GM12878 (cell line): ENCODE data around the gene XIAP. TPM values are rescaled to one million over a fixed set of nuclear protein-coding genes. Genes with fewer than 3 reads are reported as not detected.

Experiments
- ATAC-seq: fragments of 200-7000 bp; cut with Tn5 transposase; 3 replicates; pipeline ENCODE4 v1.9.1; 2020; ENCODE audit warnings: mild to moderate bottlenecking, moderate library complexity
- BruUV-seq: library from RNA; stranded (reverse); fragments of 400-500 nt; replicated peaks from 2 replicates; lab custom pipeline; 2021; lab: Mats Ljungman, UMichigan
- CTCF ChIA-PET: fragments of 300-600 bp; sonication (Branson Sonifier 250); formaldehyde crosslinking; extraction: SDS; loops from one replicate; lab custom pipeline; 2021; ENCODE audit warnings: inconsistent platforms; lab: Yijun Ruan, JAX
- POLR2A ChIA-PET: fragments of 350-600 bp; formaldehyde crosslinking; extraction: SDS; loops from one replicate; lab custom pipeline; 2021; ENCODE audit warnings: inconsistent platforms; lab: Charles Lee
- RAD21 ChIA-PET: fragments of 300-600 bp; sonication (Branson Sonifier 250); formaldehyde crosslinking; loops from one replicate; lab custom pipeline; 2023; ENCODE audit warnings: antibody characterized with exemption; ENCODE audit not compliant: unreplicated experiment; lab: Charles Lee
- SMC1A ChIA-PET: fragments of 300-600 bp; sonication (Branson Sonifier 250); formaldehyde crosslinking; loops from one replicate; lab custom pipeline; 2023; ENCODE audit not compliant: unreplicated experiment, uncharacterized antibody; lab: Charles Lee
- DNase-seq: peaks from one replicate; pipeline ENCODE4 v3.0.0-alpha.2; 2011; ENCODE audit warnings: low read depth, low spot score
- FAIRE-seq: peaks from 3 replicates; lab custom pipeline; 2011; peaks lifted over from hg19 to GRCh38; lab: Jason Lieb, UNC
- H2AFZ ChIP-seq: 2 replicates; pipeline ENCODE4 v1.6.0; 2011; ENCODE audit warnings: low read depth, low read length, control low read depth; ENCODE audit not compliant: control insufficient read depth
- H3K27ac ChIP-seq: 2 replicates; pipeline ENCODE4 v1.5.1; 2011; ENCODE audit warnings: control low read depth; ENCODE audit not compliant: control insufficient read depth, insufficient read depth
- H3K27me3 ChIP-seq, 2 experiments: replicated peaks in 1 of 2; 2 replicates each; pipeline versions ENCODE4 v1.6.0 to v1.6.1; 2011; ENCODE audit warnings: low read length in 1 of 2; ENCODE audit not compliant: control insufficient read depth in 2 of 2, insufficient read depth in 2 of 2
- H3K36me3 ChIP-seq, 2 experiments: 2 replicates each; pipeline ENCODE4 v1.5.1; 2011; ENCODE audit warnings: low read length in 1 of 2; ENCODE audit not compliant: control insufficient read depth in 2 of 2, insufficient read depth in 2 of 2
- H3K4me1 ChIP-seq: 2 replicates; pipeline ENCODE4 v1.6.1; 2011; ENCODE audit warnings: mild to moderate bottlenecking, low read length, moderate library complexity, mixed read lengths; ENCODE audit not compliant: control insufficient read depth, insufficient read depth
- H3K4me2 ChIP-seq: 2 replicates; pipeline ENCODE4 v1.6.0; 2011; ENCODE audit warnings: control low read depth; ENCODE audit not compliant: control insufficient read depth, insufficient read depth
- H3K4me3 ChIP-seq: fragments of 200-600 bp; sonication (generic); 2 replicates; pipeline ENCODE4 v1.5.1; 2016
- H3K79me2 ChIP-seq: 2 replicates; pipeline ENCODE4 v1.6.0; 2011; ENCODE audit warnings: low read length; ENCODE audit not compliant: control insufficient read depth, insufficient read depth
- H3K9ac ChIP-seq: 2 replicates; pipeline ENCODE4 v1.8.0; 2011; ENCODE audit warnings: low read length, control low read depth, mixed read lengths; ENCODE audit not compliant: control insufficient read depth, insufficient read depth
- H3K9me3 ChIP-seq: replicated peaks from 3 replicates; pipeline ENCODE4 v1.5.1; 2011; ENCODE audit warnings: mild to moderate bottlenecking, low read length; ENCODE audit not compliant: control insufficient read depth, insufficient read depth
- H4K20me1 ChIP-seq: 2 replicates; pipeline ENCODE4 v1.6.0; 2011; ENCODE audit not compliant: control insufficient read depth, insufficient read depth
- CBX3 ChIP-seq: fragments of 200-600 bp; sonication (generic); IDR thresholded peaks from 2 replicates; pipeline ENCODE4 v1.6.1; 2016; ENCODE audit warnings: low read depth, borderline replicate concordance
- DPF2 ChIP-seq: fragments of 450-650 bp; IDR thresholded peaks from 2 replicates; pipeline ENCODE4 v1.6.1; 2017; ENCODE audit warnings: mild to moderate bottlenecking
- ESRRA ChIP-seq: IDR thresholded peaks from 2 replicates; pipeline ENCODE4 v1.6.1; 2012; ENCODE audit warnings: mild to moderate bottlenecking, low read length, improper control_type of control experiment
- GABPA ChIP-seq: IDR thresholded peaks from 2 replicates; pipeline ENCODE4 v1.6.1; 2014; ENCODE audit warnings: antibody characterized with exemption, low read depth, mild to moderate bottlenecking, inconsistent platforms
- GATAD2B ChIP-seq: fragments of 450-650 bp; conservative IDR thresholded peaks from 2 replicates; pipeline ENCODE4 v1.6.1; 2017; ENCODE audit warnings: low read depth, mild to moderate bottlenecking, moderate library complexity
- IKZF1 ChIP-seq: fragments of 450-650 bp; conservative IDR thresholded peaks from 2 replicates; pipeline ENCODE4 v1.6.1; 2017; ENCODE audit warnings: antibody characterized with exemption, mild to moderate bottlenecking
- MTA2 ChIP-seq: fragments of 450-650 bp; IDR thresholded peaks from 2 replicates; pipeline ENCODE4 v1.6.1; 2016; ENCODE audit warnings: low read depth, mild to moderate bottlenecking, moderate library complexity
- RB1 ChIP-seq: fragments of 450-650 bp; formaldehyde crosslinking; IDR thresholded peaks from 2 replicates; pipeline ENCODE4 v1.6.1; 2017; ENCODE audit warnings: mild to moderate bottlenecking, borderline replicate concordance
- RCOR1 ChIP-seq: conservative IDR thresholded peaks from 2 replicates; pipeline ENCODE4 v1.6.1; 2012; ENCODE audit warnings: low read depth, low read length, improper control_type of control experiment
- SREBF2 ChIP-seq: IDR thresholded peaks from 2 replicates; pipeline ENCODE4 v1.6.1; 2012; ENCODE audit warnings: mild to moderate bottlenecking, low read length
- SRF ChIP-seq, 2 experiments: IDR thresholded peaks; 2 replicates each; pipeline ENCODE4 v1.6.1; 2011; ENCODE audit warnings: low read depth in 2 of 2, low read length in 2 of 2, mild to moderate bottlenecking in 1 of 2, moderate library complexity in 1 of 2
- ZBED1 ChIP-seq: IDR thresholded peaks from 2 replicates; pipeline ENCODE4 v1.6.1; 2016; ENCODE audit warnings: borderline replicate concordance
- WGBS: methylation state at CpG from one replicate; pipeline ENCODE4 v1.1.6; 2016; ENCODE audit warnings: low lambda C conversion rate; ENCODE audit not compliant: insufficient replicate concordance, insufficient coverage; ENCODE audit errors: missing lambda C conversion rate; 5-methylcytosine and 5-hydroxymethylcytosine counted together
- in situ Hi-C: fragments of 300-500 bp; cut with MboI; formaldehyde crosslinking; loops from 9 replicates; pipeline ENCODE4 v1.14.3; 2018; ENCODE audit warnings: mixed read lengths
- intact Hi-C: fragments of 100-400 bp; cut with micrococcal nuclease; formaldehyde crosslinking; loops from one replicate; pipeline ENCODE4 v1.14.2; 2022; ENCODE audit not compliant: unreplicated experiment
- polyA plus RNA-seq, 11 experiments: library from polyadenylated mRNA; depleted of rRNA in 4 of 11; unstranded in 6 of 11; stranded (reverse) in 5 of 11; fragments of >200 nt; fragmentation: Nextera tagmentation in 4 of 11; fragmentation: Illumina TruSeq in 1 of 11; extraction: Ambion mirVana in 4 of 11; extraction: Trizol in 1 of 11; gene quantifications; 1 replicate in 1 of 11; 2 replicates in 10 of 11; pipeline versions ENCODE4 v1.2.1 to v1.2.3, GENCODE V29; 2011 to 2016; ENCODE audit warnings: inconsistent platforms in 2 of 11, missing spikeins in 2 of 11, low read depth in 1 of 11
- total RNA-seq, 4 experiments: library from RNA; depleted of rRNA in 3 of 4; stranded (reverse); fragments of >200 nt in 3 of 4; fragmentation: Illumina TruSeq in 1 of 4; extraction: Trizol in 1 of 4; gene quantifications; 2 replicates each; pipeline versions ENCODE4 v1.2.1 to v1.2.3, GENCODE V29; 2013 to 2021
- TF ChIP-seq, protein P1 (sequence below): fragments of 450-650 bp; formaldehyde crosslinking; IDR thresholded peaks from 2 replicates; pipeline ENCODE4 v1.5.0; 2022; ENCODE audit warnings: mild to moderate bottlenecking, missing genetic modification characterization
- TF ChIP-seq, protein P2 (sequence below): fragments of 450-650 bp; IDR thresholded peaks from 2 replicates; pipeline ENCODE4 v1.6.1; 2017; ENCODE audit warnings: mild to moderate bottlenecking, moderate library complexity
- TF ChIP-seq, protein P3 (sequence below): fragments of 450-650 bp; IDR thresholded peaks from 2 replicates; pipeline ENCODE4 v1.6.1; 2016; ENCODE audit warnings: mild to moderate bottlenecking, moderate library complexity, borderline replicate concordance

The XIAP gene
- total and polyA plus RNA-seq, 10 of the 15 experiments (the other 5 are each of a cell fraction or from before 2014, with no cell fraction given), result 3.3 to 21.1 (median 14.5) TPM

DNA sequence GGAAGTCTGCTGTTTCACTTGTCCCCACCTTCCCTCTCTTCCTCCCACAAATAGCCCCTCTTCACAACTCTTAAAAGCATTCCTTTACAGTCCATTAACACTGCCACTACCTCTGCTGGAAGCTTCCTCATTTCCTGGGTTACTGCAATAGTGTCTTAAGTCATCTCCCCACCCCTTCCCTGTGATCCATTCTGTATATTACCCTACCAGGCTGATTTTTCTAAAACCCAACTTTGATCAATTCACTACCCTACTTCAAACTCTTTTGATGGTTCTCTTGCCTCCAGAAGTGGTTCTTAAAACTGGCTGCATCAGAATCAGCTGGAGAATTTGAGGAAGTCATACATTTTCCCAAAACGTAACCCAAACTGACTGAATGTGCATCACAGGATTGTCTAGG, 8.8 kb upstream of the XIAP start:
- H4K20me1 ChIP-seq, result no peaks in the 10 kb centered on the region
- ATAC-seq (no peak), DNase-seq (no peak), FAIRE-seq (no peak)
- H3K36me3 ChIP-seq, result no peaks in the 10 kb centered on the region
- POLR2A ChIA-PET, result no interaction called here
- in situ Hi-C loops, result no loop called here
- H3K4me1 ChIP-seq, result no peaks in the 10 kb centered on the region
- no peak overlapping the region for H3K4me2 ChIP-seq
- intact Hi-C loops, result no loop called here
- H2AFZ ChIP-seq, result no peak overlapping the region
- no peak overlapping the region for H3K9ac ChIP-seq
- RAD21 ChIA-PET, result no interaction called here
- H3K4me3 ChIP-seq, result no peak overlapping the region
- no TSS peak for BruUV-seq
- H3K9me3 ChIP-seq, result no peaks in the 10 kb centered on the region
- CTCF ChIA-PET, result interaction anchor here (0.6 kb wide), 1 partner anchor 889 kb away, joined by 3 read pairs; no protein-coding TSS in a partner anchor
- no peaks in the 10 kb centered on the region for H3K27me3 ChIP-seq
- no peak overlapping the region for H3K27ac ChIP-seq
- H3K79me2 ChIP-seq, result no peaks in the 10 kb centered on the region
- SMC1A ChIA-PET, result no interaction called here
- WGBS, result 44% methylated on average over 1 of the region's 1 CpG
- TF ChIP-seq ESRRA (no peak), RCOR1 (no peak), RB1 (no peak), ZBED1 (no peak), SRF (IDR thresholded peaks at IDR 0.05; ENCODE audit: low read depth in 2 of 2, low read length in 2 of 2) (no peak), GATAD2B (no peak), SREBF2 (no peak), GABPA (no peak), DPF2 (no peak), MTA2 (no peak), IKZF1 (no peak), CBX3 (no peak)
- TF ChIP-seq, protein P1, sequence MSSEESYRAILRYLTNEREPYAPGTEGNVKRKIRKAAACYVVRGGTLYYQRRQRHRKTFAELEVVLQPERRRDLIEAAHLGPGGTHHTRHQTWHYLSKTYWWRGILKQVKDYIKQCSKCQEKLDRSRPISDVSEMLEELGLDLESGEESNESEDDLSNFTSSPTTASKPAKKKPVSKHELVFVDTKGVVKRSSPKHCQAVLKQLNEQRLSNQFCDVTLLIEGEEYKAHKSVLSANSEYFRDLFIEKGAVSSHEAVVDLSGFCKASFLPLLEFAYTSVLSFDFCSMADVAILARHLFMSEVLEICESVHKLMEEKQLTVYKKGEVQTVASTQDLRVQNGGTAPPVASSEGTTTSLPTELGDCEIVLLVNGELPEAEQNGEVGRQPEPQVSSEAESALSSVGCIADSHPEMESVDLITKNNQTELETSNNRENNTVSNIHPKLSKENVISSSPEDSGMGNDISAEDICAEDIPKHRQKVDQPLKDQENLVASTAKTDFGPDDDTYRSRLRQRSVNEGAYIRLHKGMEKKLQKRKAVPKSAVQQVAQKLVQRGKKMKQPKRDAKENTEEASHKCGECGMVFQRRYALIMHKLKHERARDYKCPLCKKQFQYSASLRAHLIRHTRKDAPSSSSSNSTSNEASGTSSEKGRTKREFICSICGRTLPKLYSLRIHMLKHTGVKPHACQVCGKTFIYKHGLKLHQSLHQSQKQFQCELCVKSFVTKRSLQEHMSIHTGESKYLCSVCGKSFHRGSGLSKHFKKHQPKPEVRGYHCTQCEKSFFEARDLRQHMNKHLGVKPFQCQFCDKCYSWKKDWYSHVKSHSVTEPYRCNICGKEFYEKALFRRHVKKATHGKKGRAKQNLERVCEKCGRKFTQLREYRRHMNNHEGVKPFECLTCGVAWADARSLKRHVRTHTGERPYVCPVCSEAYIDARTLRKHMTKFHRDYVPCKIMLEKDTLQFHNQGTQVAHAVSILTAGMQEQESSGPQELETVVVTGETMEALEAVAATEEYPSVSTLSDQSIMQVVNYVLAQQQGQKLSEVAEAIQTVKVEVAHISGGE (CRISPR knock-in tag), result no peak
- TF ChIP-seq, protein P2, sequence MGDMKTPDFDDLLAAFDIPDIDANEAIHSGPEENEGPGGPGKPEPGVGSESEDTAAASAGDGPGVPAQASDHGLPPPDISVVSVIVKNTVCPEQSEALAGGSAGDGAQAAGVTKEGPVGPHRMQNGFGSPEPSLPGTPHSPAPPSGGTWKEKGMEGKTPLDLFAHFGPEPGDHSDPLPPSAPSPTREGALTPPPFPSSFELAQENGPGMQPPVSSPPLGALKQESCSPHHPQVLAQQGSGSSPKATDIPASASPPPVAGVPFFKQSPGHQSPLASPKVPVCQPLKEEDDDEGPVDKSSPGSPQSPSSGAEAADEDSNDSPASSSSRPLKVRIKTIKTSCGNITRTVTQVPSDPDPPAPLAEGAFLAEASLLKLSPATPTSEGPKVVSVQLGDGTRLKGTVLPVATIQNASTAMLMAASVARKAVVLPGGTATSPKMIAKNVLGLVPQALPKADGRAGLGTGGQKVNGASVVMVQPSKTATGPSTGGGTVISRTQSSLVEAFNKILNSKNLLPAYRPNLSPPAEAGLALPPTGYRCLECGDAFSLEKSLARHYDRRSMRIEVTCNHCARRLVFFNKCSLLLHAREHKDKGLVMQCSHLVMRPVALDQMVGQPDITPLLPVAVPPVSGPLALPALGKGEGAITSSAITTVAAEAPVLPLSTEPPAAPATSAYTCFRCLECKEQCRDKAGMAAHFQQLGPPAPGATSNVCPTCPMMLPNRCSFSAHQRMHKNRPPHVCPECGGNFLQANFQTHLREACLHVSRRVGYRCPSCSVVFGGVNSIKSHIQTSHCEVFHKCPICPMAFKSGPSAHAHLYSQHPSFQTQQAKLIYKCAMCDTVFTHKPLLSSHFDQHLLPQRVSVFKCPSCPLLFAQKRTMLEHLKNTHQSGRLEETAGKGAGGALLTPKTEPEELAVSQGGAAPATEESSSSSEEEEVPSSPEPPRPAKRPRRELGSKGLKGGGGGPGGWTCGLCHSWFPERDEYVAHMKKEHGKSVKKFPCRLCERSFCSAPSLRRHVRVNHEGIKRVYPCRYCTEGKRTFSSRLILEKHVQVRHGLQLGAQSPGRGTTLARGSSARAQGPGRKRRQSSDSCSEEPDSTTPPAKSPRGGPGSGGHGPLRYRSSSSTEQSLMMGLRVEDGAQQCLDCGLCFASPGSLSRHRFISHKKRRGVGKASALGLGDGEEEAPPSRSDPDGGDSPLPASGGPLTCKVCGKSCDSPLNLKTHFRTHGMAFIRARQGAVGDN, result no peak
- TF ChIP-seq, protein P3, sequence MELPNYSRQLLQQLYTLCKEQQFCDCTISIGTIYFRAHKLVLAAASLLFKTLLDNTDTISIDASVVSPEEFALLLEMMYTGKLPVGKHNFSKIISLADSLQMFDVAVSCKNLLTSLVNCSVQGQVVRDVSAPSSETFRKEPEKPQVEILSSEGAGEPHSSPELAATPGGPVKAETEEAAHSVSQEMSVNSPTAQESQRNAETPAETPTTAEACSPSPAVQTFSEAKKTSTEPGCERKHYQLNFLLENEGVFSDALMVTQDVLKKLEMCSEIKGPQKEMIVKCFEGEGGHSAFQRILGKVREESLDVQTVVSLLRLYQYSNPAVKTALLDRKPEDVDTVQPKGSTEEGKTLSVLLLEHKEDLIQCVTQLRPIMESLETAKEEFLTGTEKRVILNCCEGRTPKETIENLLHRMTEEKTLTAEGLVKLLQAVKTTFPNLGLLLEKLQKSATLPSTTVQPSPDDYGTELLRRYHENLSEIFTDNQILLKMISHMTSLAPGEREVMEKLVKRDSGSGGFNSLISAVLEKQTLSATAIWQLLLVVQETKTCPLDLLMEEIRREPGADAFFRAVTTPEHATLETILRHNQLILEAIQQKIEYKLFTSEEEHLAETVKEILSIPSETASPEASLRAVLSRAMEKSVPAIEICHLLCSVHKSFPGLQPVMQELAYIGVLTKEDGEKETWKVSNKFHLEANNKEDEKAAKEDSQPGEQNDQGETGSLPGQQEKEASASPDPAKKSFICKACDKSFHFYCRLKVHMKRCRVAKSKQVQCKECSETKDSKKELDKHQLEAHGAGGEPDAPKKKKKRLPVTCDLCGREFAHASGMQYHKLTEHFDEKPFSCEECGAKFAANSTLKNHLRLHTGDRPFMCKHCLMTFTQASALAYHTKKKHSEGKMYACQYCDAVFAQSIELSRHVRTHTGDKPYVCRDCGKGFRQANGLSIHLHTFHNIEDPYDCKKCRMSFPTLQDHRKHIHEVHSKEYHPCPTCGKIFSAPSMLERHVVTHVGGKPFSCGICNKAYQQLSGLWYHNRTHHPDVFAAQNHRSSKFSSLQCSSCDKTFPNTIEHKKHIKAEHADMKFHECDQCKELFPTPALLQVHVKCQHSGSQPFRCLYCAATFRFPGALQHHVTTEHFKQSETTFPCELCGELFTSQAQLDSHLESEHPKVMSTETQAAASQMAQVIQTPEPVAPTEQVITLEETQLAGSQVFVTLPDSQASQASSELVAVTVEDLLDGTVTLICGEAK, result no peak
